Ishikawa (cell line): Measurements from ENCODE around the gene ADGRL3.

Experiments used
- CEBPB ChIP-seq: IDR thresholded peaks from 2 replicates; pipeline ENCODE4 v1.6.1; 2012
- CREB1 ChIP-seq: IDR thresholded peaks from 2 replicates; pipeline ENCODE4 v1.6.1; 2012; ENCODE audit warnings: low read depth
- EGR1 ChIP-seq: IDR thresholded peaks from 2 replicates; pipeline ENCODE4 v1.6.1; 2012
- EP300 ChIP-seq: IDR thresholded peaks from 2 replicates; pipeline ENCODE4 v1.6.1; 2012; ENCODE audit warnings: borderline replicate concordance
- FOXM1 ChIP-seq: IDR thresholded peaks from 2 replicates; pipeline ENCODE4 v1.6.1; 2012; ENCODE audit warnings: low read depth, borderline replicate concordance
- MAX ChIP-seq: IDR thresholded peaks from 2 replicates; pipeline ENCODE4 v1.6.1; 2012
- NFIC ChIP-seq: IDR thresholded peaks from 2 replicates; pipeline ENCODE4 v1.6.1; 2012
- RAD21 ChIP-seq: IDR thresholded peaks from 2 replicates; pipeline ENCODE4 v1.6.1; 2012; ENCODE audit warnings: low read depth
- REST ChIP-seq: IDR thresholded peaks from 2 replicates; pipeline ENCODE4 v1.6.1; 2012; ENCODE audit warnings: low read depth, mild to moderate bottlenecking
- TAF1 ChIP-seq: IDR thresholded peaks from 2 replicates; pipeline ENCODE4 v1.6.1; 2012; ENCODE audit warnings: low read depth, mild to moderate bottlenecking
- TCF12 ChIP-seq: IDR thresholded peaks from 2 replicates; pipeline ENCODE4 v1.6.1; 2012; ENCODE audit warnings: low read depth
- TEAD4 ChIP-seq: IDR thresholded peaks from 2 replicates; pipeline ENCODE4 v1.6.1; 2012
- USF1 ChIP-seq: IDR thresholded peaks from 2 replicates; pipeline ENCODE4 v1.6.1; 2012
- YY1 ChIP-seq: IDR thresholded peaks from 2 replicates; pipeline ENCODE4 v1.6.1; 2012; ENCODE audit warnings: low read depth
- ZBTB7A ChIP-seq: IDR thresholded peaks from 2 replicates; pipeline ENCODE4 v1.6.1; 2012; ENCODE audit warnings: low read depth

Gene ADGRL3

GRCh38 chr4:61877893-61878292, 677.8 kb downstream of the ADGRL3 start:
- TF ChIP-seq TEAD4 (no peak), TCF12 (no peak), EP300 (no peak), RAD21 (no peak), MAX (no peak), ZBTB7A (no peak), YY1 (no peak), USF1 (no peak), NFIC (no peak), TAF1 (no peak), CREB1 (no peak), FOXM1 (no peak), REST (no peak), CEBPB (no peak), EGR1 (no peak)

GRCh38 chr4:61882381-61882780, 682.3 kb downstream of the ADGRL3 start:
- TF ChIP-seq USF1, result no peak
- TF ChIP-seq EP300, result no peak
- TF ChIP-seq FOXM1, result no peak
- TF ChIP-seq YY1, result no peak
- no peak for TF ChIP-seq TCF12
- TF ChIP-seq MAX, result no peak
- TF ChIP-seq CEBPB, result no peak
- no peak for TF ChIP-seq TEAD4
- TF ChIP-seq EGR1, result no peak
- TF ChIP-seq TAF1, result no peak
- no peak for TF ChIP-seq NFIC
- no peak for TF ChIP-seq RAD21
- no peak for TF ChIP-seq ZBTB7A
- no peak for TF ChIP-seq CREB1
- no peak for TF ChIP-seq REST

GRCh38 chr4:61886131-61886530, 686.0 kb downstream of the ADGRL3 start:
- TF ChIP-seq TCF12 (no peak), CREB1 (no peak), REST (no peak), EGR1 (no peak), EP300 (no peak), MAX (no peak), ZBTB7A (no peak)

GRCh38 chr4:61889117-61889516, 689.0 kb downstream of the ADGRL3 start:
- TF ChIP-seq REST (no peak), ZBTB7A (no peak), MAX (no peak), TEAD4 (no peak), EP300 (no peak), USF1 (no peak), NFIC (no peak), TCF12 (no peak), CREB1 (no peak), FOXM1 (no peak), TAF1 (no peak), CEBPB (no peak), RAD21 (no peak), YY1 (no peak), EGR1 (no peak)
